ENCODE data around the gene BMPR1B.

BMPR1B gene

GRCh38 chr4:94959307-94959706, 201.6 kb downstream of the BMPR1B start:
- H3K36me3 Mint-ChIP-seq, result no peaks in the 10 kb centered on the region
- CTCF ChIA-PET, result no interaction called here
- DNase-seq, result no peak
- no peaks in the 10 kb centered on the region for H3K9me3 Mint-ChIP-seq
- no peaks in the 10 kb centered on the region for H3K27me3 Mint-ChIP-seq
- H3K4me1 Mint-ChIP-seq, result no peaks in the 10 kb centered on the region
- H3K27ac Mint-ChIP-seq, result no peak overlapping the region
- no peak overlapping the region for H3K4me3 Mint-ChIP-seq

GRCh38 chr4:94960708-94961107, 203.0 kb downstream of the BMPR1B start:
- Mint-ChIP-seq H3K27me3 (no peaks in the 10 kb centered on the region), H3K27ac (no peak overlapping the region), H3K36me3 (no peaks in the 10 kb centered on the region), H3K4me3 (no peak overlapping the region), H3K4me1 (no peaks in the 10 kb centered on the region), H3K9me3 (no peaks in the 10 kb centered on the region)
- no peak for DNase-seq
- CTCF ChIA-PET, result no interaction called here

GRCh38 chr4:94961420-94961819, 203.7 kb downstream of the BMPR1B start:
- Mint-ChIP-seq H3K27ac (no peak overlapping the region), H3K4me3 (no peak overlapping the region), H3K9me3 (no peaks in the 10 kb centered on the region), H3K27me3 (no peaks in the 10 kb centered on the region), H3K36me3 (no peaks in the 10 kb centered on the region), H3K4me1 (no peaks in the 10 kb centered on the region)
- CTCF ChIA-PET, result no interaction called here
- no peak for DNase-seq

- no peaks in the 10 kb centered on the region for H3K9me3 Mint-ChIP-seq
- H3K27ac Mint-ChIP-seq, result no peak overlapping the region
- H3K4me3 Mint-ChIP-seq, result no peak overlapping the region
- no peaks in the 10 kb centered on the region for H3K4me1 Mint-ChIP-seq
- no peaks in the 10 kb centered on the region for H3K27me3 Mint-ChIP-seq
- H3K36me3 Mint-ChIP-seq, result no peaks in the 10 kb centered on the region
- CTCF ChIA-PET, result no interaction called here
- DNase-seq, result no peak
These were observed 204.7 kb downstream of the BMPR1B start for GRCh38 chr4:94962484-94962883.

GRCh38 chr4:94965852-94966251, 208.1 kb downstream of the BMPR1B start:
- CTCF ChIA-PET, result no interaction called here
- Mint-ChIP-seq H3K9me3 (no peaks in the 10 kb centered on the region), H3K36me3 (no peaks in the 10 kb centered on the region)

GRCh38 chr4:94968493-94968892, 210.7 kb downstream of the BMPR1B start:
- CTCF ChIA-PET, result no interaction called here
- H3K4me1 Mint-ChIP-seq, result no peaks in the 10 kb centered on the region
- H3K9me3 Mint-ChIP-seq, result no peaks in the 10 kb centered on the region
- no peak overlapping the region for H3K27ac Mint-ChIP-seq
- peaks cover 4% of the 10 kb centered on the region for H3K27me3 Mint-ChIP-seq
- DNase-seq, result no peak
- no peaks in the 10 kb centered on the region for H3K36me3 Mint-ChIP-seq
- H3K4me3 Mint-ChIP-seq, result no peak overlapping the region

More at GRCh38 chr4:94965852-94966251, 208.1 kb downstream of the BMPR1B start:
- no peak for DNase-seq
- Mint-ChIP-seq H3K4me1 (no peaks in the 10 kb centered on the region), H3K27ac (no peak overlapping the region), H3K27me3 (peaks cover 4% of the 10 kb centered on the region), H3K4me3 (no peak overlapping the region)

GRCh38 chr4:94970650-94971049, 212.9 kb downstream of the BMPR1B start:
- CTCF ChIA-PET, result no interaction called here
- H3K9me3 Mint-ChIP-seq, result no peaks in the 10 kb centered on the region
- no peak overlapping the region for H3K27ac Mint-ChIP-seq
- no peaks in the 10 kb centered on the region for H3K36me3 Mint-ChIP-seq
- DNase-seq, result no peak
- peaks cover 4% of the 10 kb centered on the region for H3K27me3 Mint-ChIP-seq
- H3K4me1 Mint-ChIP-seq, result no peaks in the 10 kb centered on the region
- no peak overlapping the region for H3K4me3 Mint-ChIP-seq

- Mint-ChIP-seq H3K27me3 (peaks cover 4% of the 10 kb centered on the region), H3K27ac (no peak overlapping the region), H3K36me3 (no peaks in the 10 kb centered on the region), H3K4me3 (no peak overlapping the region), H3K9me3 (no peaks in the 10 kb centered on the region), H3K4me1 (no peaks in the 10 kb centered on the region)
- CTCF ChIA-PET, result no interaction called here
- DNase-seq, result no peak
These were observed 217.0 kb downstream of the BMPR1B start for GRCh38 chr4:94974773-94975172.

GRCh38 chr4:94976371-94977011, 218.7 kb downstream of the BMPR1B start:
- H3K4me1 Mint-ChIP-seq, result no peaks in the 10 kb centered on the region
- no peaks in the 10 kb centered on the region for H3K9me3 Mint-ChIP-seq
- no peak for DNase-seq
- no peak overlapping the region for H3K4me3 Mint-ChIP-seq
- H3K36me3 Mint-ChIP-seq, result no peaks in the 10 kb centered on the region
- no peaks in the 10 kb centered on the region for H3K27me3 Mint-ChIP-seq
- H3K27ac Mint-ChIP-seq, result no peak overlapping the region
- CTCF ChIA-PET, result no interaction called here

GRCh38 chr4:94978904-94979303, 221.1 kb downstream of the BMPR1B start:
- Mint-ChIP-seq H3K9me3 (no peaks in the 10 kb centered on the region), H3K27me3 (no peaks in the 10 kb centered on the region), H3K4me1 (no peaks in the 10 kb centered on the region), H3K27ac (no peak overlapping the region), H3K36me3 (no peaks in the 10 kb centered on the region), H3K4me3 (no peak overlapping the region)
- no peak for DNase-seq
- CTCF ChIA-PET, result no interaction called here

- H3K9me3 Mint-ChIP-seq, result no peaks in the 10 kb centered on the region
- H3K36me3 Mint-ChIP-seq, result no peaks in the 10 kb centered on the region
- H3K27me3 Mint-ChIP-seq, result no peaks in the 10 kb centered on the region
- no peak overlapping the region for H3K27ac Mint-ChIP-seq
- CTCF ChIA-PET, result no interaction called here
- no peak for DNase-seq
- H3K4me1 Mint-ChIP-seq, result no peaks in the 10 kb centered on the region
- no peak overlapping the region for H3K4me3 Mint-ChIP-seq
These were observed 221.9 kb downstream of the BMPR1B start for GRCh38 chr4:94979621-94980020.

GRCh38 chr4:94995684-94996394, 238.1 kb downstream of the BMPR1B start:
- Mint-ChIP-seq H3K4me3 (no peak overlapping the region), H3K27ac (no peak overlapping the region), H3K9me3 (no peaks in the 10 kb centered on the region), H3K36me3 (no peaks in the 10 kb centered on the region), H3K4me1 (peaks cover 7% of the 10 kb centered on the region), H3K27me3 (no peaks in the 10 kb centered on the region)
- CTCF ChIA-PET, result no interaction called here
- DNase-seq, result no peak

GRCh38 chr4:95000076-95000648, 242.4 kb downstream of the BMPR1B start:
- no peak overlapping the region for H3K4me3 Mint-ChIP-seq
- peaks cover 7% of the 10 kb centered on the region for H3K4me1 Mint-ChIP-seq
- DNase-seq, result no peak
- H3K9me3 Mint-ChIP-seq, result no peaks in the 10 kb centered on the region
- H3K27ac Mint-ChIP-seq, result no peak overlapping the region
- H3K36me3 Mint-ChIP-seq, result no peaks in the 10 kb centered on the region
- CTCF ChIA-PET, result no interaction called here
- no peaks in the 10 kb centered on the region for H3K27me3 Mint-ChIP-seq

GRCh38 chr4:95004912-95005311, 247.2 kb downstream of the BMPR1B start:
- Mint-ChIP-seq H3K27me3 (no peaks in the 10 kb centered on the region), H3K27ac (no peak overlapping the region), H3K4me3 (no peak overlapping the region), H3K36me3 (no peaks in the 10 kb centered on the region), H3K4me1 (no peaks in the 10 kb centered on the region), H3K9me3 (no peaks in the 10 kb centered on the region)
- DNase-seq, result no peak
- CTCF ChIA-PET, result no interaction called here

- H3K4me3 Mint-ChIP-seq, result no peak overlapping the region
These were observed 250.2 kb downstream of the BMPR1B start for GRCh38 chr4:95007998-95008397.

More at GRCh38 chr4:95007998-95008397, 250.2 kb downstream of the BMPR1B start:
- CTCF ChIA-PET, result no interaction called here
- no peaks in the 10 kb centered on the region for H3K4me1 Mint-ChIP-seq
- no peaks in the 10 kb centered on the region for H3K27me3 Mint-ChIP-seq
- no peak overlapping the region for H3K27ac Mint-ChIP-seq
- no peaks in the 10 kb centered on the region for H3K36me3 Mint-ChIP-seq
- no peak for DNase-seq
- no peaks in the 10 kb centered on the region for H3K9me3 Mint-ChIP-seq
